Measurements from ENCODE around the gene SH2D6. TPM values are rescaled to one million over a fixed set of nuclear protein-coding genes. Genes with fewer than 3 reads are reported as not detected.

Gene SH2D6
- total RNA-seq, 1 experiment from 2014 or later, result 0.84 TPM

GRCh38 chr2:85429213-85429923, 10.9 kb downstream of the SH2D6 start:
- no peak overlapping the region for H3K4me3 Mint-ChIP-seq (ENCODE audit: unreplicated experiment)
- peaks cover 9% of the 10 kb centered on the region for H3K4me1 Mint-ChIP-seq (ENCODE audit: insufficient read depth, unreplicated experiment)
- ChIA-PET CTCF (interaction anchor here (0.6 to 12.3 kb wide), 6 partner anchors 8 to 144 kb away, joined by 3 to 293 read pairs (median 3); no protein-coding TSS in a partner anchor), POLR2A (interaction anchor here (0.7 to 1.7 kb wide), 6 partner anchors 10 to 166 kb away, joined by 3 to 6 read pairs (median 4); partner anchors contain the start of genes MAT2A, RNF181 and SH2D6)
- TF ChIP-seq CTCF (IDR thresholded peaks at IDR 0.05; ENCODE audit: unreplicated experiment), result no peak
- no peaks in the 10 kb centered on the region for H3K9me3 Mint-ChIP-seq (ENCODE audit: unreplicated experiment)
- peaks cover 8% of the 10 kb centered on the region for H3K36me3 Mint-ChIP-seq (ENCODE audit: insufficient read depth, unreplicated experiment)
- DNase-seq (ENCODE audit: unreplicated experiment), result no peak
- H3K27me3 Mint-ChIP-seq (ENCODE audit: insufficient read depth, unreplicated experiment), result no peaks in the 10 kb centered on the region
- no peak overlapping the region for H3K27ac Mint-ChIP-seq (ENCODE audit: low read depth, unreplicated experiment)
- BruUV-seq (replicated peaks), result no TSS peak
- intact Hi-C loops (cut with micrococcal nuclease), result no loop called here

- H3K27me3 Mint-ChIP-seq (ENCODE audit: insufficient read depth, unreplicated experiment), result no peaks in the 10 kb centered on the region
- ChIA-PET POLR2A (interaction anchor here (0.9 to 1.3 kb wide), 3 partner anchors 69 to 165 kb away, joined by 3 to 5 read pairs (median 3); partner anchors contain the start of genes MAT2A and RNF181), CTCF (interaction anchor here (0.6 to 12.3 kb wide), 5 partner anchors 9 to 144 kb away, joined by 3 to 293 read pairs (median 3); no protein-coding TSS in a partner anchor)
- no peak overlapping the region for H3K4me3 Mint-ChIP-seq (ENCODE audit: unreplicated experiment)
- DNase-seq (ENCODE audit: unreplicated experiment), result no peak
- no peak overlapping the region for H3K27ac Mint-ChIP-seq (ENCODE audit: low read depth, unreplicated experiment)
- BruUV-seq (replicated peaks), result no TSS peak
- no peaks in the 10 kb centered on the region for H3K9me3 Mint-ChIP-seq (ENCODE audit: unreplicated experiment)
- H3K36me3 Mint-ChIP-seq (ENCODE audit: insufficient read depth, unreplicated experiment), result peaks cover 8% of the 10 kb centered on the region
- intact Hi-C loops (cut with micrococcal nuclease), result no loop called here
- peaks cover 9% of the 10 kb centered on the region for H3K4me1 Mint-ChIP-seq (ENCODE audit: insufficient read depth, unreplicated experiment)
- TF ChIP-seq CTCF (IDR thresholded peaks at IDR 0.05; ENCODE audit: unreplicated experiment), result no peak
Measured at GRCh38 chr2:85429924-85430289, 11.4 kb downstream of the SH2D6 start.

GRCh38 chr2:85430752-85431569, 12.4 kb downstream of the SH2D6 start:
- ChIA-PET POLR2A (interaction anchor here (0.7 to 16.8 kb wide), 2 partner anchors 37 to 113 kb away, joined by 3 to 287 read pairs; partner anchors contain the start of gene MAT2A), CTCF (interaction anchor here (0.5 to 1.3 kb wide), 6 partner anchors 11 to 104 kb away, joined by 3 to 7 read pairs (median 3); no protein-coding TSS in a partner anchor)
- no TSS peak for BruUV-seq (replicated peaks)
- Mint-ChIP-seq H3K36me3 (ENCODE audit: insufficient read depth, unreplicated experiment) (peaks cover 4% of the 10 kb centered on the region), H3K4me3 (ENCODE audit: unreplicated experiment) (no peak overlapping the region), H3K9me3 (ENCODE audit: unreplicated experiment) (no peaks in the 10 kb centered on the region), H3K27ac (ENCODE audit: low read depth, unreplicated experiment) (no peak overlapping the region), H3K4me1 (ENCODE audit: insufficient read depth, unreplicated experiment) (peaks cover 10% of the 10 kb centered on the region), H3K27me3 (ENCODE audit: insufficient read depth, unreplicated experiment) (no peaks in the 10 kb centered on the region)
- no peak for DNase-seq (ENCODE audit: unreplicated experiment)
- no peak for TF ChIP-seq CTCF (IDR thresholded peaks at IDR 0.05; ENCODE audit: unreplicated experiment)
- intact Hi-C loops (cut with micrococcal nuclease), result no loop called here
